ENCODE data around the gene LGALS9B. TPM values are rescaled to one million over a fixed set of nuclear protein-coding genes. Genes with fewer than 3 reads are reported as not detected.

Gene LGALS9B
- total RNA-seq (2022; extraction: Qiagen RNA extraction): not detected in 5 replicates

GRCh38 chr17:20467447-20467846, at the start of gene LGALS9B:
LGALS9B (minus strand) TSS chr17:20467539; CDS start chr17:20467470, 69 bp downstream.

Other genes starting within 250 kb of the LGALS9B start
- gene CDRT15L2, start 112.2 kb upstream of the LGALS9B start, total RNA-seq (2022; extraction: Qiagen RNA extraction): not detected in 5 replicates

All from A549 treated with dexamethasone at 1 μM for 4 hours (cell line).